ENCODE results near the gene ANTXR1. TPM values are rescaled to one million over a fixed set of nuclear protein-coding genes. Genes with fewer than 3 reads are reported as not detected.

The ANTXR1 gene
- total RNA-seq, 1 donor from 2014 or later: not detected

GRCh38 chr2:69260666-69261065, 247.7 kb downstream of the ANTXR1 start:
- peaks cover 8% of the 10 kb centered on the region for H3K27me3 Mint-ChIP-seq (ENCODE audit: insufficient read depth)
- intact Hi-C loops (cut with micrococcal nuclease): no loop called here
- peaks cover 29% of the 10 kb centered on the region for H3K9me3 Mint-ChIP-seq
- no peak overlapping the region for H3K27ac Mint-ChIP-seq
- H3K36me3 Mint-ChIP-seq (ENCODE audit: low read depth): no peaks in the 10 kb centered on the region
- no peak overlapping the region for H3K4me3 Mint-ChIP-seq
- no peaks in the 10 kb centered on the region for H3K4me1 Mint-ChIP-seq (ENCODE audit: low read depth)
- no peak for DNase-seq (ENCODE audit: low spot score)

GRCh38 chr2:69269330-69269729, 256.4 kb downstream of the ANTXR1 start:
- no peaks in the 10 kb centered on the region for H3K9me3 Mint-ChIP-seq
- no peak overlapping the region for H3K4me3 Mint-ChIP-seq
- intact Hi-C loops (cut with micrococcal nuclease): no loop called here
- DNase-seq (ENCODE audit: low spot score): no peak
- H3K36me3 Mint-ChIP-seq (ENCODE audit: low read depth): no peaks in the 10 kb centered on the region
- H3K27me3 Mint-ChIP-seq (ENCODE audit: insufficient read depth): peaks cover 19% of the 10 kb centered on the region
- H3K27ac Mint-ChIP-seq: no peak overlapping the region
- H3K4me1 Mint-ChIP-seq (ENCODE audit: low read depth): no peaks in the 10 kb centered on the region

DNA sequence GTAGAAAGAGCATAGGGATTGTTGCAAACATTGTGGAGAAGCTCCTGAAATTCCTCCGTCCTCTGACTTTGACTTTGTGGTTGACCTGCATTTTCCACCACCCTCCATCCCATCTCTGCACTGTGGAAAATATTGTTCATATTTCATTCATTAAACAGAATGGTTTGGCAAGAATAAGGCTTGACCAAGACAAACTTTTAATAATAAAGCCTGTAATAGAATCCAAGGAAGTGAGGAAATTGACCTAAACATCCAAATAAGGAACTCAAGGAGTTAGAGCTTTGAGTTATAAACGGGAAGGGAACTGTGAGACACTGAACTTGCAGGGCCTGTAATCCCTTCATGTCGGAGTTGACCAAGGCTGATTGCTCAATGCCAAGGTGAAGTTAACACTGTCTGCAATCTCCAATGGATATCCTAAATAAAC, 258.9 kb downstream of the ANTXR1 start:
- H3K36me3 Mint-ChIP-seq (ENCODE audit: low read depth): no peaks in the 10 kb centered on the region
- no peak for DNase-seq (ENCODE audit: low spot score)
- H3K4me1 Mint-ChIP-seq (ENCODE audit: low read depth): no peaks in the 10 kb centered on the region
- intact Hi-C loops (cut with micrococcal nuclease): no loop called here
- H3K27me3 Mint-ChIP-seq (ENCODE audit: insufficient read depth): peaks cover 14% of the 10 kb centered on the region
- H3K4me3 Mint-ChIP-seq: no peak overlapping the region
- H3K27ac Mint-ChIP-seq: no peak overlapping the region
- no peaks in the 10 kb centered on the region for H3K9me3 Mint-ChIP-seq

GRCh38 chr2:69272803-69273471, 260.0 kb downstream of the ANTXR1 start:
- no peaks in the 10 kb centered on the region for H3K36me3 Mint-ChIP-seq (ENCODE audit: low read depth)
- no peaks in the 10 kb centered on the region for H3K9me3 Mint-ChIP-seq
- H3K27ac Mint-ChIP-seq: no peak overlapping the region
- H3K27me3 Mint-ChIP-seq (ENCODE audit: insufficient read depth): peaks cover 14% of the 10 kb centered on the region
- no peak overlapping the region for H3K4me3 Mint-ChIP-seq
- no peak for DNase-seq (ENCODE audit: low spot score)
- no peaks in the 10 kb centered on the region for H3K4me1 Mint-ChIP-seq (ENCODE audit: low read depth)
- intact Hi-C loops (cut with micrococcal nuclease): no loop called here

DNA sequence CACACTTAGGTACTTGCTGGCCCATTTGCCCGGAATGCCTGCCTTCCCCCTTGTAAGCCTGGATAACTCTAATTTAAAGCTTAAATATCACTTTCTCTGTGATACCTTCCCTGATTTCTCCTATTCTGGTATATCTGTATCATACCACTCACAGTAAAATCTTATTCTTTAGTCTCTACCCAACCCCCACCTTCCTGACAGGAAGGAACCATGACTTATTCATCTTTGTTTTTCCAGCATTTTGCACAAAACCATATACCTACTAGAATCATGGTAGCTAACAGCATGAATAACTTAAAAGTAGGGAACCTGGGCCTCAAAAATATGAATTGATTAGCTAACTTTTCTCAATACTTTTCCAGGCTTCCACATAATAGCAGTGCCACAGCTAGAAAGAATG, 262.5 kb downstream of the ANTXR1 start:
- H3K4me3 Mint-ChIP-seq: no peak overlapping the region
- no peak for DNase-seq (ENCODE audit: low spot score)
- no peak overlapping the region for H3K27ac Mint-ChIP-seq
- no peaks in the 10 kb centered on the region for H3K4me1 Mint-ChIP-seq (ENCODE audit: low read depth)
- intact Hi-C loops (cut with micrococcal nuclease): no loop called here
- H3K9me3 Mint-ChIP-seq: no peaks in the 10 kb centered on the region
- peaks cover 11% of the 10 kb centered on the region for H3K27me3 Mint-ChIP-seq (ENCODE audit: insufficient read depth)
- no peaks in the 10 kb centered on the region for H3K36me3 Mint-ChIP-seq (ENCODE audit: low read depth)

- Mint-ChIP-seq H3K4me3 (no peak overlapping the region), H3K9me3 (no peaks in the 10 kb centered on the region), H3K27me3 (ENCODE audit: insufficient read depth) (peaks cover 8% of the 10 kb centered on the region), H3K4me1 (ENCODE audit: low read depth) (no peaks in the 10 kb centered on the region), H3K36me3 (ENCODE audit: low read depth) (no peaks in the 10 kb centered on the region), H3K27ac (no peak overlapping the region)
- intact Hi-C loops (cut with micrococcal nuclease): no loop called here
- DNase-seq (ENCODE audit: low spot score): no peak
Observed at GRCh38 chr2:69278366-69278765, 265.4 kb downstream of the ANTXR1 start.

GRCh38 chr2:69279211-69279610, 266.2 kb downstream of the ANTXR1 start:
- Mint-ChIP-seq H3K36me3 (ENCODE audit: low read depth) (no peaks in the 10 kb centered on the region), H3K27me3 (ENCODE audit: insufficient read depth) (peaks cover 6% of the 10 kb centered on the region), H3K4me1 (ENCODE audit: low read depth) (no peaks in the 10 kb centered on the region), H3K4me3 (no peak overlapping the region), H3K9me3 (no peaks in the 10 kb centered on the region), H3K27ac (no peak overlapping the region)
- DNase-seq (ENCODE audit: low spot score): no peak
- intact Hi-C loops (cut with micrococcal nuclease): no loop called here

- Mint-ChIP-seq H3K4me1 (ENCODE audit: low read depth) (no peaks in the 10 kb centered on the region), H3K9me3 (no peaks in the 10 kb centered on the region), H3K36me3 (ENCODE audit: low read depth) (no peaks in the 10 kb centered on the region), H3K27me3 (ENCODE audit: insufficient read depth) (peaks cover 6% of the 10 kb centered on the region), H3K27ac (no peak overlapping the region), H3K4me3 (no peak overlapping the region)
- no peak for DNase-seq (ENCODE audit: low spot score)
- intact Hi-C loops (cut with micrococcal nuclease): no loop called here
Observed at GRCh38 chr2:69279931-69280681, 267.1 kb downstream of the ANTXR1 start.

- no peaks in the 10 kb centered on the region for H3K4me1 Mint-ChIP-seq (ENCODE audit: low read depth)
- intact Hi-C loops (cut with micrococcal nuclease): no loop called here
Observed at GRCh38 chr2:69280796-69281412, 267.9 kb downstream of the ANTXR1 start.

DNA sequence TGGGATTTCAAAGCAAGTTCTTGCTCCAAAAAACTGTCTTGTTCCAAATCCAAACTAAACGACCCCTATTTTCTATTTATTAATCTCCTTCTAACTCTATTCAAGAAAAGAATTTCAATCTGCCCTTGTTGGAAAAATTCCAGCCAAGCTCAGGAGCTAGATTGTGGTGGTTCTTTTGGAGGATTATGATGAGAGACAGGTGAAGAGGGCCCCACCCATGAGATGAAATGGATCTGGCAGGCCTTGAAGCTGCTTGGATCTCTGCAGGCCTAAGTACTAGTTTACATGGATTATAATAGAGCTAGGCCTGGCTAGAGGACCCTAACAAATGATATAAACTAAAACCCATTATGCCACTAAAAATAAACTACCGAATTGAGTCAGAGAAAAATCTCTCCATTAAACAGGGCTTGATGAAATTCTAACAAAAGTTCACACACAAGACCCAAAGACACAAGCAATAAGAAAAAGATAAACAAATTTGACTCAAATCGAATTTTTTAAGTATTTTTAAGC, 272.5 kb downstream of the ANTXR1 start:
- Mint-ChIP-seq H3K27me3 (ENCODE audit: insufficient read depth) (peaks cover 11% of the 10 kb centered on the region), H3K36me3 (ENCODE audit: low read depth) (no peaks in the 10 kb centered on the region), H3K9me3 (no peaks in the 10 kb centered on the region), H3K4me3 (no peak overlapping the region), H3K4me1 (ENCODE audit: low read depth) (no peaks in the 10 kb centered on the region), H3K27ac (no peak overlapping the region)
- DNase-seq (ENCODE audit: low spot score): no peak
- intact Hi-C loops (cut with micrococcal nuclease): no loop called here

More at GRCh38 chr2:69280796-69281412, 267.9 kb downstream of the ANTXR1 start:
- no peak for DNase-seq (ENCODE audit: low spot score)
- no peaks in the 10 kb centered on the region for H3K36me3 Mint-ChIP-seq (ENCODE audit: low read depth)
- peaks cover 6% of the 10 kb centered on the region for H3K27me3 Mint-ChIP-seq (ENCODE audit: insufficient read depth)
- no peak overlapping the region for H3K4me3 Mint-ChIP-seq
- no peak overlapping the region for H3K27ac Mint-ChIP-seq
- no peaks in the 10 kb centered on the region for H3K9me3 Mint-ChIP-seq

DNA sequence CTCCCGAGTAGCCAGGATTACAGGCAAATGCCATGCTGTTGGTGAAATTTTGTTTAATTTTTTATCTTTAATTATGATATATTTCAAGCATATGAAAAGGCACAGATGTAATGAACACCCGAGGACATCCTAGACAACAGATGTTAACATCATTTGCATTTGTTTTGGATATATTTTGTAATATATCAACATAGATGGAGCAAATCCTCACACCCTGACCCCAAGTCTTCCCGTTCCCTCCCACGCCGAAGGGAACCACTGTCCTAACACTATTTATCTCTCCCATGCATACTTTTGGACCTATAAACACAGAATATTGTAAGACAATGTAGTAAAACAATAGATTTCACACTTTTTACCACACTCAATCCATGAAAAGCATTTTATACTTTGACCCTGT, 274.6 kb downstream of the ANTXR1 start:
- Mint-ChIP-seq H3K9me3 (no peaks in the 10 kb centered on the region), H3K27me3 (ENCODE audit: insufficient read depth) (peaks cover 7% of the 10 kb centered on the region), H3K4me1 (ENCODE audit: low read depth) (no peaks in the 10 kb centered on the region), H3K27ac (no peak overlapping the region), H3K36me3 (ENCODE audit: low read depth) (no peaks in the 10 kb centered on the region), H3K4me3 (no peak overlapping the region)
- no peak for DNase-seq (ENCODE audit: low spot score)
- intact Hi-C loops (cut with micrococcal nuclease): no loop called here

DNA sequence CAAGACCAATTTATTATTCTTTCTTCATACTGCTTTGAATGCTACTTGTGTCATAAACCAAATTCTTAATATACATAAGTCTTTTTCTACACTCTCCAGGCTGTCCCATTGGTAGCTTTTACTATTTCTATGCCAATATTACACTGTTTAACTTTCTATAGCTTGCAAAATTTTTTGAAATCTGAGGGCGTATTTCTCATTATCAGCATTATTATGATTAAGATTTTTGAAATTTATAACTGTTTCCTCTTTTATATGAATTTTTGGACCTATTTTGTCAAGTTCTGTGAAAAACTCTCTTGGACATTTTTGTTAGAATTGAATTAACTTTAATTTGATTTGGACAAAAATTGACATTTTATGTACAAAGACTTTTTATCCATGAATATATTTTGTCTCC, 275.4 kb downstream of the ANTXR1 start:
- intact Hi-C loops (cut with micrococcal nuclease): no loop called here
- H3K4me1 Mint-ChIP-seq (ENCODE audit: low read depth): no peaks in the 10 kb centered on the region
- H3K4me3 Mint-ChIP-seq: no peak overlapping the region
- DNase-seq (ENCODE audit: low spot score): no peak
- no peak overlapping the region for H3K27ac Mint-ChIP-seq
- H3K9me3 Mint-ChIP-seq: no peaks in the 10 kb centered on the region
- peaks cover 7% of the 10 kb centered on the region for H3K27me3 Mint-ChIP-seq (ENCODE audit: insufficient read depth)
- H3K36me3 Mint-ChIP-seq (ENCODE audit: low read depth): no peaks in the 10 kb centered on the region

DNA sequence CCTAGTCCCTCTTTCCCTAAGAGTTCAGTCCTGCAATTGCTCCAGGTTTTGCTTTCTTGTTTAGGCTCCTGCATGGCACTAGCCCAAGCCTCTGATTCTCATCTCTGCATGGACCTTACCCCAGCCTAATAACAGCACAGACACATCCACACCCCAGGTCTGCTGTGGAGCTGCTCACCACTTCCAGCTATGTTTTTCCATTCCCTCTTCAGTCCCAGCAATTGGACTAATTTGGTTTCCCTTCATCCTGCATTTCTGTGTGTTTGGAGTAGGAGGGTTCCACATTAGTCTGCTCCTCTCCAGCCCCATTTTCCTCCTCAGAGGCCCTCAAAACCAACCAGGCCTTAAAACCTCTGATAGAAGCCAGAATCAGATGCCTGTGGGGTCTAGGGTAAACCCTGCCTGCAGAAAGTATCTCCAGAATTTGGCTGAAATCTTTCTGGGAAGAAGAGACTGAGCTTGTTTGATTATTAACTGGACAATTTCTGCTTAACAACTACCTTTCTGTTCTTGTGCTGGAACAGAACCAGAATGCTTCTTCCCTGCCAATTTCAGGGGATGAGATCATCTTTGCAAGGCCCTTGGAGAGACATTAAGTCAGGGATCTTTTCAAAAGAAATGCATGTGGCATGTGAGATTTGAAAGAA, 278.1 kb downstream of the ANTXR1 start:
- Mint-ChIP-seq H3K9me3 (no peaks in the 10 kb centered on the region), H3K27me3 (ENCODE audit: insufficient read depth) (peaks cover 11% of the 10 kb centered on the region), H3K27ac (no peak overlapping the region), H3K36me3 (ENCODE audit: low read depth) (no peaks in the 10 kb centered on the region), H3K4me3 (no peak overlapping the region), H3K4me1 (ENCODE audit: low read depth) (no peaks in the 10 kb centered on the region)
- intact Hi-C loops (cut with micrococcal nuclease): no loop called here
- no peak for DNase-seq (ENCODE audit: low spot score)

Measured in activated T-helper 1 cell treated with anti-CD3 and anti-CD28 coated beads, Interleukin-12 subunit alpha, Interleukin-12 subunit beta, Interleukin-2, Interleukin-4 antibody, amounts not matched to agents 30 ng/mL and 10 ng/mL and 1 ng/mL, durations not matched to agents 14 hours and 24 hours and 36 hours (primary cell).